8988T (cell line): ENCODE results near the gene KIAA0586.

ENCODE experiments used
- DNase-seq: peaks from one replicate; pipeline ENCODE4 v3.0.0; 2011

KIAA0586 gene

DNA sequence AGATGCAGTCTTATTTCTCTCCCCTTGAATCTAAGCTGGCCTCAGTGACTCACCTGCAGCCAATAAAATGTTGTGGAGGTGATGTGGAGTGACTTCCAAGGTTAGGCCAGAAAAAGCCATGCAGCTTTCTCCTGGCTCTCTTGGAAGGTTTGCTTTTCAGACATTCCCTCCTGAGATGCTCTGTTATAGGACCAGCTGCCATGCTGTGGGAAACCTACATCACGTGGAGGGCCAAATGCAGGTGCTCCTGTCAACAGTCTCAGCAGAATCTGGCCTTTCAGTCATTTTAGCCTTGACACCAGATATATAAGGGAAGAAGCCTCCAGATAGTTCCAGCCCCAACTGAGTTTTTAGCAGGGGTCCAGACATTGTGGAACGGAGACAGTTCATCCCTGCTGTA is 172.2 kb downstream of the KIAA0586 start:
- DNase-seq: no peak
